Activated CD4-positive, alpha-beta T cell treated with anti-CD3 and anti-CD28 coated beads, Interleukin-2, amount 50 U/mL, for 1 hour (primary cell): ENCODE results near the gene EPO.
"Not testable (repeated sequence)": the region's sequence is repeated elsewhere in the genome, so short reads cannot be mapped to it uniquely, and the experiment has no call there.

Experiments used
- DNase-seq: peaks from one replicate; pipeline ENCODE4 v3.0.0-alpha.2; 2020

EPO gene

GRCh38 chr7:100683659-100684533 lies 36.4 kb upstream of the EPO start:
- no peak for DNase-seq

GRCh38 chr7:100684534-100685042 lies 35.7 kb upstream of the EPO start:
- no peak for DNase-seq

DNA sequence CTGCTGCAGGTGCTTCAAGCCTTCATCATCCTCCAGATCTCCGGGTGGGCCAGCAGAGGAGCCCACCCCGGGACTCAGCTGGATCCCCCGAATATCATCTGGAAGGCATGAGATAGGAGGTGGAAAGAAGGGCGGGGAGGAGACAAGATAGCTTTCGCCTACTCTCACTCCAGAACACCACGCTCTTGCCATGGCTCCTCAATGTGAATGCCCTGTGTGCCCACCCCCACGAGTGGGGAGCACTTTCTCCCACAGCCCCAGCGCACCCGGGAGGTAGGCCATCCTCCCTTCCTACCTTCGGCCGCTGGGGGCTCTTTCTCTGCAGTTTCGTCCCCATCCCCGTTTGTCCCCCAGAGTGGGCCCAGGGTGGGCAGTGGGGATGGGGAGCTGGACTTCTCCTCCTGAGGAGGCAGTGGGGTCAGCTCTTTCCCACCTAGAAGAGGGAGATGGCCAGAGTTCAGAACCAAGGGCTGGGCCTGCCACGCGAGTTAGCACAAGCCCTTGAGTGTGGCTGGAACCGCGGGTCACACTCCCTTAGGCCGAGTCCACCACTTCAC lies 35.1 kb upstream of the EPO start:
- DNase-seq: no peak

GRCh38 chr7:100685631-100686145 lies 34.6 kb upstream of the EPO start:
- DNase-seq: no peak

DNA sequence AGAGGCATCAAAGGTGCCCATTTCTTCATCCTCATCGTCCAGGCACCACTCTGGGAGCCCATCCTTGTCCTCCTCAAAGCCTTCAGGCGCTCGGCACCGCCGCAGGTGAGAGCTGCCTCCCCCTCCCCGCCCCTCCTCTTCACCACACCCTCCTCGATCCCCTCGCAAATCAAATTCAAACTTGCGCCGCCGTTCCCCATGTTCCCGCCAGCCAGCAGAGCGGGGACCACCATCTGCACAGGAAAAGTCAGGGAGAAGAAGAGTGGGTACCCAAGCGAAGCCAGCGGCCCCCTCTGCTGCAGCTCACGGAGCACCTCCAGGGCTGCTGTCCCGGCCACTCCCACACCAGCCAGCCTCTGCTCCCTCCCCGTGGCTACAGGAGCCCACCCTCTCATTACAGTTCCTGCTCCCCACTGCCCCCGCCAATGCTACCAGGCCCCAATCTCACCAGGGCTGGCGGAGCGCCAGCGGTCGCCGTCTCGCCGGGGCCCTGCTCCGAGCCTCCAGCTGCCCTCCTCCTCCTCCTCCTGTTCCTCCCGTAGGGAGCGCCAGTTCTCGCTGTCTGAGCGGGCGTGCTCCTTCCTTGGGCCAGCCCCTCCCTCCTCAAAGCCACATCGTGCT lies 34.0 kb upstream of the EPO start:
- no peak for DNase-seq

- no peak for DNase-seq
Measured at GRCh38 chr7:100686822-100687211, 33.5 kb upstream of the EPO start.

DNA sequence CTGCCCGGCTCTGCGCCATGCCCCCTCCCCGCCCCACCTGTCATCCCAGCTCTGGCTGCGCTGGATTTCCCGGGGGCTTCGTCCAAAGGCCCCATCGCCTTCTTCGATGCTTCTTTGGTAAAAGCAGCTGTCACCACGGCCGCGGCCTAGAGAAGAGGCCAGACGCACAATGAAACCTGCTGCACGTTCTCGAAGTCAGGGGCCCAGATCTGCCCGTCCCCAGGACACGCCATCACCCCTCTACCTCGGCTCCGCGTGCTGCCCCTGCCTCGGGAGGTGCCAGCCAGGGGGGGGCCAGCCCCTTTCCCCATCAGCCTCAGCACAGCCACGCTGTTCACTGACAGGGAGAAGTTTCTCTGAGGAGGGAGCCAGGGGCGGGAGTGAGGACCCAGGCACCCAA lies 33.0 kb upstream of the EPO start:
- no peak for DNase-seq

- DNase-seq: no peak
Measured at GRCh38 chr7:100687751-100688300, 32.4 kb upstream of the EPO start.

DNA sequence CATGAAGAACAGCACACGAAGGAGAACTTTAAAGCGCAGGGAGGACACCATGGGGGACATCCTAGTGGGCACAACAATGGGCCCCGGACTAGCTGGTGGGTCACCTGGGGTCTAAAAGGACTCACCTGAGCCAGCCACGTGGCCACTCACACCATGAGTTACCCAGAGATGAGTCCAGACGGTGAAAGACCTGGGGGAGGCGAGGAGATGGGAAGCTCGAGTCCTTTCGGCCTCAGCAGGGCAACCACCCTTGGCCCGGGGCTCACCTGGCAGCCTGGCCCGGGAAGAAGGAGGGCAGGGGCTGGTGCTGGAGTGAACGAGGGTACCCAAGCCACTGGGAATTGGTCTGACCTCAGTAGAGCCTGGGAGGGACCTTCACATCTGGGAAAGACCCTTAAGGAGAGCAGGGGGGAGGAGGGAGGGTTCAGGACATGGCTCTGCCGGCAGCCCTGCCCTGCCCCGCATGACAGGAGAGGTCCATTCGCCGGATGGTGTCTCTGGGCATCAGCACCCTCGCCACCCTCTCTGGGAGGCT lies 31.9 kb upstream of the EPO start:
- DNase-seq: no peak

DNA sequence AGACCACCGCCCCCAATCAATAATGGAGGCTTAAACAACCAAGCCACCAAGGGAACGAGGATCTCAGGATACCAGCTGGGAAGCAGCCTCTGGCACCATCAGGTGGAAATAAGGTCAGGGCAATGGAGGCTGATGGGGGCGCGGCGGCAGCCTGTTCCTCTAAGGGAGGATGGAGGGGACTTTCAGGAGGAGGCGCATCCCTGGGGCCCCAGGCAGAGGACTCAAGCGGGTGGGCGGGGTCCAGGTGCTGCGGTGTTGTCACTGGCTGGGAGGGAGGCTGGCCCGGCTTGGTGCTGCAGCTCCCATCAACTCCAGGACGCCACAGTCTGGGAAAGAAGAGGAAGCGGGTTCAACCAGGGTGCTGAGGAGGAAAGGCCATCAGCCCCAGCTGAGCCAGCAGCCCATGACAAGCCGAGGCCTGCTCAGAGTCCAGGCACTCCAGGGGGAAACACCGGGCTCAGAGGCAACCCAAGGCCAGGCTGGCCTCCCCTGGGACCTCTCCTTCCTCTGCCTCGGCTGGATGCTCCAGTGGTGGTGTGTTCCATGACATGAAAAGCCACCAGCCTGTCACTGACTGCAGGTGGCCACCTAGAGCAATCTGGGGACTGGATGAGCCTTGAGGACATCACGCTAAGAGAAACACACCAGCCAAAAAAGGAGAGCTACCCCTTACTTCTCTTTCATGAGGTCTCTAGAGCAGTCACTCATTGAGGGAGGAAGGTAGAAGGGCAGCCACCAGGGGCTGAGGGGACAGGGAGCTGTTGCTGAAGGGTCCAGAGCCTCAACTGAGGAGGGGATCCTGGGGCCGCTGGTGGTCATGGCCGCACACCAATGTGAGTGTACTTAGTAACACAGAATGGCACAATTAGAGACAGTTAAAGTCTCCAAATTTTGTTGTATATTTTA lies 30.8 kb upstream of the EPO start:
- no peak for DNase-seq

DNA sequence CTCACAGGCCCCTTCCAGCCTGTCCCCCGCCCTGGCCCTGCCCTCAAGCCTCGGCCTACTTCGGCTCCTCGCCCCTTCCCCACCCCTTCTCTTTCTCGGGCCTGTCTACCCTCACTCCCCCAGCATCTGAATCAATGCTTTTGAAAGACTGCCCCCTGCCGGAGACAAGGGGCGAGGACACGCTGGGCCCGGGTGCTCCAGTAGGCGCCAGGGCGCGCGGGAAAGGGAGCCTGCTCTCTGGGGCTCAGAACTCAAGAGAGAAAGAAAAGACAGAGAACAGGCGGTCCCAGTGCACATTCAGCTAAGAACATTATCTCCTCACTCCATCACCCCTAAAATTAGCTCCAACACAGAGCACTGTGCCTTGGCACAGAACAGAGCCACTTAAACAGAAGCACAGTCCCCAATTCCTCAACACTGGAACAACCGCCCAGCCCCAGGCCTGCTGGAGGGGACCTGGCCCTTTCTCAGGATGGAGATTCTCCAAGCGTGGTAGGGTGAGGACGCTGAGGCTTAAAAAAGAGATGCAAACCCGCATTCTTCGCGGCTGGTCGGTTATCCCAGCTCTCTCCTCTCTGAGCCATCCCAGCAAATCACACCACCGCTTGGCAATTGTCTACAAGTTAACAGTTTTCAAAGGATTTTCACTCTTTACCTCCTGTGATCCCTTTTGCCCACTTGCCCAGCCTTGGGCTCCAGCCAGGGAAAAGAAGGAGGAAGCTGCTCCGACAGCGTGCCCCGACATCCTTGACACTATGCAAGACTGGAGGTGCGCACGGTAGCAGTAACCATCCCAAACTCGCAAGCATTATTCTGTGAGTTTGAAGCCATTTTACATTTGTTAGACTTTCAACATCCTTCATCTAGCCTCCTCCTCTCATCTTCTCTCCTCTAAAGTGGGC lies 28.3 kb upstream of the EPO start:
- DNase-seq: peak; percentile 82

GRCh38 chr7:100692578-100692961 lies 27.7 kb upstream of the EPO start:
- no peak for DNase-seq

- no peak for DNase-seq
Measured at GRCh38 chr7:100693312-100694097, 26.8 kb upstream of the EPO start.

DNA sequence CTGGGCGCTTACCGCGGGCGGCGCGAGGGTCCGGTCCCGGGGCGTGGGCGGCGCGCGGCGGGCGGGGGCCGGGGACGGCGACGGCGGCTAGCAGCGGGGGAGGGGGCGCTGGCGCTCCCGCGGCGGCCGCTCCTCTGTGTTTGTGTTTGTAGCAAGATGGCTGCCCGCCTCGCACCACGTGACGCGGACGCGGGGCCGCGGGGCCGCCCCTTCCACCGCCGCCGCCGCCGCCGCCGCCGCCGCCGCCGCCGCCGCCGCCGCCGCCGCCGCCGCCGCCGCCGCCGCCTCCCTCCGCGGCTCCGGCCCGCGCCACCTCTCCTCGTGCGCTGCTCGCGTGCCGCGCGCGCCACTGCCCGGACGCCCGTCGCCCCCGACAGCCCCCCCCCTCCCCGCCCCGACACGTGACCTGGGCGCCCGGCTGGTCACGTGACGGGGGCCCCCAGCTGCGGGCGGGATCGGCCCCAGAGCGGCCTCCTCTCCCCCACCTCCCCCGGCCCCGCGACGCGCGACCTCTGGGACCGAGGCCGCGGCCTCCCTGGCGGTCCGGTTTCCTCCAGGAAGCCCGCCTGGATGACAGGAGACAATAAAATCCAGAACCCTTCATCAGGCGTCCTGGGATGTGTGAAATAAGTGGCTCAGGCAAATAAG lies 26.0 kb upstream of the EPO start, which contains the start of gene GIGYF1:
GIGYF1 (minus strand) TSS at position 153 of the 648 bp plus-strand sequence. CDS start 6,012 bp downstream, outside the sequence.
- peak; percentile 67 for DNase-seq

- DNase-seq: no peak
Measured at GRCh38 chr7:100696123-100696521, 24.1 kb upstream of the EPO start.

DNA sequence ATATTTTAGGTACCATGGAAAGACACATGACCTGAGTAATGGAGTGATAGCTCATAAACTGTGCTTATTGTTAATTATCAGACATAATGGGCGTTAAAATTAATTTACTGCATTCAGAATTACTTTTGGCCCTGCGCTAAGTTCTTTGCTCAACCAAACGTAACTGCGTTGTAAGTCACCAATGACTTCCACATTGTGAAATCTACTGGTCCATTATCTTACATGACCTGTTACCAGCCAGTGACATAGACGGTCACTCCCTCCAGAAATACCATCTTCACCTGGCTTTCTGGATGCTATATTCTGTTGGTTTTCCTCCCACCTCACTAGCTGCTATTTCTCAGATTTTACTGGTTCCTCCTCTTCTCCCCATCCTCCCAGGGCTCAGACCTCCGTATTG lies 21.2 kb upstream of the EPO start:
- no peak for DNase-seq

GRCh38 chr7:100701089-100701488 lies 19.2 kb upstream of the EPO start:
- not testable (repeated sequence) for DNase-seq

DNA sequence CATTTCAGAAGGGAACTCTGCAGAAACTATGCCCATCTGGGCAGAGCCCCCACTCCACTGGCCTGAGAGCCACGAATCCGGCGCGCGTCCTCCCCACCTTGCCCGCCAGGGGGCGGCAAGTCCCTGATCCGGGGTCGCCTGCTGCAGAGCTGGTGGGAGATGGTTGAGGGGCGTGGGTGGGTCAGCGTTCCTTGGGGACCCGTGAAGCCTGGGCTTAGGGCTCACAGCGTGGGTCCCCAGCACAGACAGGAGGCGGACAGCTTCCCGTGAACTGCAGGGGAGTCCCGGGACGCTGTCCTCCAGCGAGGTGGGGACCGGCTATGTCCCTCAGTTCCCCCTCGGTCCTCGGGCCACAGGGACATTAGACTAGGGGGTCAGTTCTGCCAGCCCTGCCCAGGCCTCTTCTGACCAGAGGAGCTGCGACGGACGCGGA lies 14.9 kb upstream of the EPO start:
- DNase-seq: peak; percentile 72
